HEK293 (cell line): ENCODE measurements around the gene GALNT13.

Experiments
- CTCF ChIA-PET: fragments of 350-600 bp; formaldehyde crosslinking; extraction: SDS; loops from one replicate; lab custom pipeline; 2021; ENCODE audit warnings: antibody characterized with exemption; lab: Yijun Ruan, JAX
- POLR2A ChIA-PET: fragments of 300-600 bp; formaldehyde crosslinking; extraction: SDS; loops from one replicate; lab custom pipeline; 2020; ENCODE audit warnings: antibody characterized with exemption, inconsistent platforms; lab: Yijun Ruan, JAX
- H3K27ac ChIP-seq: fragments of 200-500 bp; sonication (Bioruptor generic); 2 replicates; pipeline ENCODE4 v1.5.1; 2014; ENCODE audit warnings: low read depth, low read length, control low read depth, inconsistent platforms; ENCODE audit errors: extremely low read depth
- H3K36me3 ChIP-seq, 2 experiments: fragments of 200-500 bp in 1 of 2; sonication (Bioruptor generic) in 1 of 2; 1 replicate in 1 of 2; 2 replicates in 1 of 2; pipeline ENCODE4 v1.5.1; 2014 to 2017; ENCODE audit warnings: inconsistent platforms in 2 of 2, low read length in 2 of 2; ENCODE audit not compliant: control insufficient read depth in 2 of 2, insufficient read depth in 1 of 2
- H3K4me1 ChIP-seq: fragments of 200-500 bp; sonication (Bioruptor generic); 2 replicates; pipeline ENCODE4 v1.5.1; 2014; ENCODE audit warnings: mild to moderate bottlenecking, low read length, inconsistent platforms; ENCODE audit not compliant: control insufficient read depth, insufficient read depth
- H3K4me3 ChIP-seq: 2 replicates; pipeline ENCODE4 v1.5.1; 2011; ENCODE audit warnings: low read depth, mild to moderate bottlenecking, control low read depth, low read length, moderate library complexity
- H3K9me3 ChIP-seq: fragments of 200-500 bp; sonication (Bioruptor generic); 2 replicates; pipeline ENCODE4 v1.5.1; 2014; ENCODE audit warnings: low read depth, low read length, inconsistent platforms; ENCODE audit not compliant: control insufficient read depth, insufficient read depth
- GLIS1 ChIP-seq: fragments of 450-650 bp; formaldehyde crosslinking; IDR thresholded peaks from 2 replicates; pipeline ENCODE4 v1.5.1; 2016; ENCODE audit warnings: missing biosample characterization, missing genetic modification characterization
- KLF16 ChIP-seq: fragments of 450-650 bp; formaldehyde crosslinking; IDR thresholded peaks from 2 replicates; pipeline ENCODE4 v1.5.1; 2017; ENCODE audit warnings: missing biosample characterization, missing genetic modification characterization
- KLF7 ChIP-seq: fragments of 450-650 bp; formaldehyde crosslinking; IDR thresholded peaks from 2 replicates; pipeline ENCODE4 v1.5.1; 2016; ENCODE audit warnings: missing biosample characterization, missing genetic modification characterization, borderline replicate concordance
- ZBTB48 ChIP-seq: fragments of 450-650 bp; formaldehyde crosslinking; IDR thresholded peaks from 2 replicates; pipeline ENCODE4 v1.5.1; 2016; ENCODE audit warnings: missing biosample characterization, missing genetic modification characterization
- ZNF133 ChIP-seq: fragments of 450-650 bp; formaldehyde crosslinking; IDR thresholded peaks from 2 replicates; pipeline ENCODE4 v1.5.1; 2016; ENCODE audit warnings: missing biosample characterization, missing genetic modification characterization
- ZNF16 ChIP-seq: fragments of 450-650 bp; formaldehyde crosslinking; IDR thresholded peaks from 2 replicates; pipeline ENCODE4 v1.5.1; 2016; ENCODE audit warnings: low read depth, missing biosample characterization, missing genetic modification characterization
- ZNF2 ChIP-seq: fragments of 450-650 bp; formaldehyde crosslinking; IDR thresholded peaks from 2 replicates; pipeline ENCODE4 v1.5.1; 2016; ENCODE audit warnings: missing biosample characterization, missing genetic modification characterization
- ZNF211 ChIP-seq: fragments of 450-650 bp; formaldehyde crosslinking; IDR thresholded peaks from 2 replicates; pipeline ENCODE4 v1.5.1; 2016; ENCODE audit warnings: low read depth, missing biosample characterization, missing genetic modification characterization
- ZNF239 ChIP-seq: fragments of 450-650 bp; formaldehyde crosslinking; IDR thresholded peaks from 2 replicates; pipeline ENCODE4 v1.5.1; 2016; ENCODE audit warnings: missing biosample characterization, missing genetic modification characterization
- ZNF292 ChIP-seq: fragments of 450-650 bp; formaldehyde crosslinking; IDR thresholded peaks from 2 replicates; pipeline ENCODE4 v1.5.1; 2016; ENCODE audit warnings: low read depth, missing biosample characterization, missing genetic modification characterization, borderline replicate concordance
- ZNF302 ChIP-seq: fragments of 450-650 bp; formaldehyde crosslinking; IDR thresholded peaks from 2 replicates; pipeline ENCODE4 v1.5.1; 2016; ENCODE audit warnings: missing biosample characterization, missing genetic modification characterization, low read depth
- ZNF501 ChIP-seq: fragments of 450-650 bp; formaldehyde crosslinking; IDR thresholded peaks from 2 replicates; pipeline ENCODE4 v1.5.1; 2016; ENCODE audit warnings: missing biosample characterization, missing genetic modification characterization
- ZNF514 ChIP-seq: fragments of 450-650 bp; formaldehyde crosslinking; IDR thresholded peaks from 2 replicates; pipeline ENCODE4 v1.5.1; 2016; ENCODE audit warnings: missing biosample characterization, missing genetic modification characterization
- ZNF544 ChIP-seq: fragments of 450-650 bp; formaldehyde crosslinking; IDR thresholded peaks from 2 replicates; pipeline ENCODE4 v1.5.0; 2017; ENCODE audit warnings: missing biosample characterization, missing genetic modification characterization
- ZNF548 ChIP-seq: fragments of 450-650 bp; formaldehyde crosslinking; IDR thresholded peaks from 2 replicates; pipeline ENCODE4 v1.5.1; 2016; ENCODE audit warnings: missing biosample characterization, missing genetic modification characterization
- ZNF558 ChIP-seq: fragments of 450-650 bp; formaldehyde crosslinking; IDR thresholded peaks from 2 replicates; pipeline ENCODE4 v1.5.1; 2016; ENCODE audit warnings: missing biosample characterization, missing genetic modification characterization
- ZNF610 ChIP-seq: fragments of 450-650 bp; formaldehyde crosslinking; IDR thresholded peaks from 2 replicates; pipeline ENCODE4 v1.5.1; 2016; ENCODE audit warnings: missing biosample characterization, missing genetic modification characterization, borderline replicate concordance
- ZNF626 ChIP-seq: fragments of 450-650 bp; sonication (Bioruptor Pico); formaldehyde crosslinking; IDR thresholded peaks from 2 replicates; pipeline ENCODE4 v1.5.1; 2018; ENCODE audit warnings: missing biosample characterization, missing genetic modification characterization, inconsistent platforms
- ZNF837 ChIP-seq: fragments of 450-650 bp; formaldehyde crosslinking; IDR thresholded peaks from 2 replicates; pipeline ENCODE4 v1.5.1; 2016; ENCODE audit warnings: missing biosample characterization, missing genetic modification characterization
- ZSCAN30 ChIP-seq: fragments of 450-650 bp; IDR thresholded peaks from 2 replicates; pipeline ENCODE4 v1.5.1; 2018; ENCODE audit warnings: missing biosample characterization, mild to moderate bottlenecking, missing genetic modification characterization, moderate library complexity
- TF ChIP-seq, protein P1 (sequence below): fragments of 450-650 bp; formaldehyde crosslinking; IDR thresholded peaks from 2 replicates; pipeline ENCODE4 v1.5.1; 2017; ENCODE audit warnings: missing biosample characterization, missing genetic modification characterization
- TF ChIP-seq, protein P2 (sequence below): fragments of 450-650 bp; formaldehyde crosslinking; IDR thresholded peaks from 2 replicates; pipeline ENCODE4 v1.5.1; 2017; ENCODE audit warnings: missing biosample characterization, missing genetic modification characterization
- TF ChIP-seq, protein P3 (sequence below): fragments of 450-650 bp; formaldehyde crosslinking; IDR thresholded peaks from 2 replicates; pipeline ENCODE4; 2016; ENCODE audit warnings: missing biosample characterization, missing genetic modification characterization
- TF ChIP-seq, protein P4 (sequence below): fragments of 450-650 bp; formaldehyde crosslinking; conservative IDR thresholded peaks from 2 replicates; pipeline ENCODE4 v1.5.1; 2016; ENCODE audit warnings: low read depth, missing biosample characterization, missing genetic modification characterization
- TF ChIP-seq, protein P5 (sequence below): fragments of 450-650 bp; formaldehyde crosslinking; IDR thresholded peaks from 2 replicates; pipeline ENCODE4 v1.5.1; 2016; ENCODE audit warnings: missing biosample characterization, missing genetic modification characterization
- TF ChIP-seq, protein P6 (sequence below): fragments of 450-650 bp; formaldehyde crosslinking; IDR thresholded peaks from 2 replicates; pipeline ENCODE4 v1.5.1; 2016; ENCODE audit warnings: missing biosample characterization, missing genetic modification characterization, low read depth

Gene GALNT13

DNA sequence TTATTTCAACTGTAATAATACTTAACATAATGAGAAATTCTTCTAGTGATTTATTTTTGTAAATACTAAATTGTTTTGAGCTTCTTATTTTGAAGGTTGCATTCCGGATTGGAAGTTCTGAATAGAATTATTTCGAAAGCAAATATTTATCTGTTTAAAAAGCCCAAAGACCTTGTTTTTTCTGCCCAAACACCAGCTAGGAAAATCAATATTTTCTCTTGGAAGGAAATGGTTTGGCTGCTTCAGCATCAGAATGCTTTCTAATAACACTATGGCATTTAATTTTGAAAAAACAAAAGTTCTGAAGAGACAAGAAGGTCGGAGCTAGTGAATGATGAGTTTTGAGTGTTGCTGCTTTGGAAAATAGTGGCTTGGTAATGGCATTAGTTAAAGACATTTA is 522.9 kb downstream of the GALNT13 start:
- no peak overlapping the region for H3K27ac ChIP-seq
- H3K4me3 ChIP-seq: no peak overlapping the region
- no peaks in the 10 kb centered on the region for H3K4me1 ChIP-seq
- ChIA-PET POLR2A (no interaction called here), CTCF (interaction anchor here (0.6 kb wide), 1 partner anchor 933 kb away, joined by 3 read pairs; no protein-coding TSS in a partner anchor)
- TF ChIP-seq ZNF302: no peak
- no peak for TF ChIP-seq ZNF544
- TF ChIP-seq ZNF2: no peak
- TF ChIP-seq ZNF837 (tag by site-specific recombination): no peak
- TF ChIP-seq, protein P1, sequence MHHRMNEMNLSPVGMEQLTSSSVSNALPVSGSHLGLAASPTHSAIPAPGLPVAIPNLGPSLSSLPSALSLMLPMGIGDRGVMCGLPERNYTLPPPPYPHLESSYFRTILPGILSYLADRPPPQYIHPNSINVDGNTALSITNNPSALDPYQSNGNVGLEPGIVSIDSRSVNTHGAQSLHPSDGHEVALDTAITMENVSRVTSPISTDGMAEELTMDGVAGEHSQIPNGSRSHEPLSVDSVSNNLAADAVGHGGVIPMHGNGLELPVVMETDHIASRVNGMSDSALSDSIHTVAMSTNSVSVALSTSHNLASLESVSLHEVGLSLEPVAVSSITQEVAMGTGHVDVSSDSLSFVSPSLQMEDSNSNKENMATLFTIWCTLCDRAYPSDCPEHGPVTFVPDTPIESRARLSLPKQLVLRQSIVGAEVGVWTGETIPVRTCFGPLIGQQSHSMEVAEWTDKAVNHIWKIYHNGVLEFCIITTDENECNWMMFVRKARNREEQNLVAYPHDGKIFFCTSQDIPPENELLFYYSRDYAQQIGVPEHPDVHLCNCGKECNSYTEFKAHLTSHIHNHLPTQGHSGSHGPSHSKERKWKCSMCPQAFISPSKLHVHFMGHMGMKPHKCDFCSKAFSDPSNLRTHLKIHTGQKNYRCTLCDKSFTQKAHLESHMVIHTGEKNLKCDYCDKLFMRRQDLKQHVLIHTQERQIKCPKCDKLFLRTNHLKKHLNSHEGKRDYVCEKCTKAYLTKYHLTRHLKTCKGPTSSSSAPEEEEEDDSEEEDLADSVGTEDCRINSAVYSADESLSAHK: no peak
- no peak for TF ChIP-seq ZSCAN30 (tag by site-specific recombination)
- TF ChIP-seq ZNF292: no peak
- TF ChIP-seq ZNF239 (tag by site-specific recombination): no peak
- no peak for TF ChIP-seq ZNF133 (tag by site-specific recombination)
- no peak for TF ChIP-seq GLIS1 (tag by site-specific recombination)
- TF ChIP-seq, protein P2, sequence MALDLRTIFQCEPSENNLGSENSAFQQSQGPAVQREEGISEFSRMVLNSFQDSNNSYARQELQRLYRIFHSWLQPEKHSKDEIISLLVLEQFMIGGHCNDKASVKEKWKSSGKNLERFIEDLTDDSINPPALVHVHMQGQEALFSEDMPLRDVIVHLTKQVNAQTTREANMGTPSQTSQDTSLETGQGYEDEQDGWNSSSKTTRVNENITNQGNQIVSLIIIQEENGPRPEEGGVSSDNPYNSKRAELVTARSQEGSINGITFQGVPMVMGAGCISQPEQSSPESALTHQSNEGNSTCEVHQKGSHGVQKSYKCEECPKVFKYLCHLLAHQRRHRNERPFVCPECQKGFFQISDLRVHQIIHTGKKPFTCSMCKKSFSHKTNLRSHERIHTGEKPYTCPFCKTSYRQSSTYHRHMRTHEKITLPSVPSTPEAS: no peak
- no peak for TF ChIP-seq ZBTB48 (tag by site-specific recombination)
- no peak for TF ChIP-seq ZNF610 (tag by site-specific recombination)
- TF ChIP-seq ZNF211 (tag by site-specific recombination): no peak
- no peak for TF ChIP-seq ZNF514
- no peak for TF ChIP-seq ZNF501 (tag by site-specific recombination)
- no peak for TF ChIP-seq ZNF626 (tag by site-specific recombination)
- H3K9me3 ChIP-seq: no peaks in the 10 kb centered on the region
- no peaks in the 10 kb centered on the region for H3K36me3 ChIP-seq

DNA sequence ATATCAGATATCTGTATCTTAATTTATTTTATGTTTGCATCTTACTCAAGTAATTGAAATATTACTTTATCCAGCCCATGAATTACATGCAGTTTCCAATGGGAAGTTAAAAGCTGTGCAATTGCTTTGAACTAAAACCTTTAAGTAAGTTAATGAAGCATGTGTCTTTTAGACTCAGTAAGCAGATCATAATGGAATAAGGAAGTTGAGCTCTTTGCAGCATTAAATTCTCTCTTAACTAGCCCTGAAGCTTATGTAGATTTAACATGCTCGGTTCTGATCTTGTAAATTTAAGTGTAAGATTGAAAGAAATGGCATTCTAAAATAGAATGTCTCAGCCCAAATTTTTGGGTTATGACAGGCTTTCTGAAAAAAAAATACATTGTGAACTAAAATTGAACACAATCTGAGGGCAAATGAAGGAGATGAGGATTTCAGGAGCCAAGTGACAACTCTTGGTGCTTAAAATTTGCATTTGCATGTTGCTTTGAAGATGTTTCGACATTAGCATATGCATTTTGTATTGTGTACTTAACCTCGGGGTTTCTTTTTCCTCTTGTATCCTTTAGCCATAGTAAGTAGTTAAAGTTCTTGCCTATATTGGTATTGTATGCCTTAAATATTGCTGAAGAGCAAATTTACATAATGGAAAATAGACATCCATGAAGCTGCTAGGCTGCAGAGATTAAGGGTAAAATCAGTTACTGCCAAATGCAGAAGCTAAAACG is 529.0 kb downstream of the GALNT13 start:
- Histone ChIP-seq H3K9me3 (no peaks in the 10 kb centered on the region), H3K4me1 (no peaks in the 10 kb centered on the region), H3K4me3 (no peak overlapping the region), H3K27ac (no peak overlapping the region), H3K36me3 (no peaks in the 10 kb centered on the region)
- ChIA-PET POLR2A (no interaction called here), CTCF (interaction anchor here (0.8 to 1.5 kb wide), 4 partner anchors 19 to 910 kb away, joined by 3 to 4 read pairs (median 4); no protein-coding TSS in a partner anchor)
- TF ChIP-seq KLF7 (no peak), ZNF548 (tag by site-specific recombination) (no peak), ZNF292 (no peak), KLF16 (tag by site-specific recombination) (no peak), ZNF558 (tag by site-specific recombination) (no peak), ZNF16 (tag by site-specific recombination) (no peak)
- TF ChIP-seq, protein P3, sequence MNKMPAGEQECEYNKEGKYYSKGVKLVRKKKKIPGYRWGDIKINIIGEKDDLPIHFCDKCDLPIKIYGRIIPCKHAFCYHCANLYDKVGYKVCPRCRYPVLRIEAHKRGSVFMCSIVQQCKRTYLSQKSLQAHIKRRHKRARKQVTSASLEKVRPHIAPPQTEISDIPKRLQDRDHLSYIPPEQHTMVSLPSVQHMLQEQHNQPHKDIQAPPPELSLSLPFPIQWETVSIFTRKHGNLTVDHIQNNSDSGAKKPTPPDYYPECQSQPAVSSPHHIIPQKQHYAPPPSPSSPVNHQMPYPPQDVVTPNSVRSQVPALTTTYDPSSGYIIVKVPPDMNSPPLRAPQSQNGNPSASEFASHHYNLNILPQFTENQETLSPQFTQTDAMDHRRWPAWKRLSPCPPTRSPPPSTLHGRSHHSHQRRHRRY (tag by site-specific recombination): no peak
- TF ChIP-seq, protein P4, sequence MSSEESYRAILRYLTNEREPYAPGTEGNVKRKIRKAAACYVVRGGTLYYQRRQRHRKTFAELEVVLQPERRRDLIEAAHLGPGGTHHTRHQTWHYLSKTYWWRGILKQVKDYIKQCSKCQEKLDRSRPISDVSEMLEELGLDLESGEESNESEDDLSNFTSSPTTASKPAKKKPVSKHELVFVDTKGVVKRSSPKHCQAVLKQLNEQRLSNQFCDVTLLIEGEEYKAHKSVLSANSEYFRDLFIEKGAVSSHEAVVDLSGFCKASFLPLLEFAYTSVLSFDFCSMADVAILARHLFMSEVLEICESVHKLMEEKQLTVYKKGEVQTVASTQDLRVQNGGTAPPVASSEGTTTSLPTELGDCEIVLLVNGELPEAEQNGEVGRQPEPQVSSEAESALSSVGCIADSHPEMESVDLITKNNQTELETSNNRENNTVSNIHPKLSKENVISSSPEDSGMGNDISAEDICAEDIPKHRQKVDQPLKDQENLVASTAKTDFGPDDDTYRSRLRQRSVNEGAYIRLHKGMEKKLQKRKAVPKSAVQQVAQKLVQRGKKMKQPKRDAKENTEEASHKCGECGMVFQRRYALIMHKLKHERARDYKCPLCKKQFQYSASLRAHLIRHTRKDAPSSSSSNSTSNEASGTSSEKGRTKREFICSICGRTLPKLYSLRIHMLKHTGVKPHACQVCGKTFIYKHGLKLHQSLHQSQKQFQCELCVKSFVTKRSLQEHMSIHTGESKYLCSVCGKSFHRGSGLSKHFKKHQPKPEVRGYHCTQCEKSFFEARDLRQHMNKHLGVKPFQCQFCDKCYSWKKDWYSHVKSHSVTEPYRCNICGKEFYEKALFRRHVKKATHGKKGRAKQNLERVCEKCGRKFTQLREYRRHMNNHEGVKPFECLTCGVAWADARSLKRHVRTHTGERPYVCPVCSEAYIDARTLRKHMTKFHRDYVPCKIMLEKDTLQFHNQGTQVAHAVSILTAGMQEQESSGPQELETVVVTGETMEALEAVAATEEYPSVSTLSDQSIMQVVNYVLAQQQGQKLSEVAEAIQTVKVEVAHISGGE (tag by site-specific recombination): no peak
- TF ChIP-seq, protein P5, sequence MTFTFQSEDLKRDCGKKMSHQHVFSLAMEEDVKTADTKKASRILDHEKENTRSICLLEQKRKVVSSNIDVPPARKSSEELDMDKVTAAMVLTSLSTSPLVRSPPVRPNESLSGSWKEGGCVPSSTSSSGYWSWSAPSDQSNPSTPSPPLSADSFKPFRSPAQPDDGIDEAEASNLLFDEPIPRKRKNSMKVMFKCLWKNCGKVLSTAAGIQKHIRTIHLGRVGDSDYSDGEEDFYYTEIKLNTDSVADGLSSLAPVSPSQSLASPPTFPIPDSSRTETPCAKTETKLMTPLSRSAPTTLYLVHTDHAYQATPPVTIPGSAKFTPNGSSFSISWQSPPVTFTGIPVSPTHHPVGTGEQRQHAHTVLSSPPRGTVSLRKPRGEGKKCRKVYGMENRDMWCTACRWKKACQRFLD (tag by site-specific recombination): no peak
- TF ChIP-seq, protein P6, sequence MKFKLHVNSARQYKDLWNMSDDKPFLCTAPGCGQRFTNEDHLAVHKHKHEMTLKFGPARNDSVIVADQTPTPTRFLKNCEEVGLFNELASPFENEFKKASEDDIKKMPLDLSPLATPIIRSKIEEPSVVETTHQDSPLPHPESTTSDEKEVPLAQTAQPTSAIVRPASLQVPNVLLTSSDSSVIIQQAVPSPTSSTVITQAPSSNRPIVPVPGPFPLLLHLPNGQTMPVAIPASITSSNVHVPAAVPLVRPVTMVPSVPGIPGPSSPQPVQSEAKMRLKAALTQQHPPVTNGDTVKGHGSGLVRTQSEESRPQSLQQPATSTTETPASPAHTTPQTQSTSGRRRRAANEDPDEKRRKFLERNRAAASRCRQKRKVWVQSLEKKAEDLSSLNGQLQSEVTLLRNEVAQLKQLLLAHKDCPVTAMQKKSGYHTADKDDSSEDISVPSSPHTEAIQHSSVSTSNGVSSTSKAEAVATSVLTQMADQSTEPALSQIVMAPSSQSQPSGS: no peak
